Right ventricle myocardium superior (tissue), 1 donor: ENCODE data around the gene FGFR1OP2. TPM values are rescaled to one million over a fixed set of nuclear protein-coding genes. Genes with fewer than 3 reads are reported as not detected.
"Not testable (repeated sequence)": the region's sequence is repeated elsewhere in the genome, so short reads cannot be mapped to it uniquely, and the experiment has no call there.

Source experiments
- ATAC-seq: fragments of 200-7000 bp; cut with Tn5 transposase; one replicate; pipeline ENCODE4 v1.9.1; 2020; ENCODE audit warnings: mild to moderate bottlenecking; ENCODE audit not compliant: poor library complexity
- DNase-seq: peaks from one replicate; pipeline ENCODE4 v3.0.0-alpha.2; 2020
- intact Hi-C: fragments of 100-400 bp; cut with DNase I; formaldehyde crosslinking; loops from one replicate; pipeline ENCODE4 v1.11.2; 2022
- long read RNA-seq: library from polyadenylated mRNA; unstranded; transcript quantifications from one replicate; pipeline ENCODE4 v2.0.0, GENCODE V29; 2021
- total RNA-seq: library from RNA; stranded (reverse); fragmentation: NEBNext Ultra II Directional; extraction: Animal tissue kit (Norgen Biotek cat#: 25700); gene quantifications from one replicate; pipeline ENCODE4 v1.2.1, GENCODE V29; 2021
- donor health status: DM: no; HTN: yes; CAD: no; lungs with severe emphysema.

FGFR1OP2 gene
- total RNA-seq = 30.0 TPM
- long read RNA-seq, transcript FGFR1OP2-202 (6 exons, 2,790 nt) = minor isoform, 20 of 75 reads
- long read RNA-seq, transcript FGFR1OP2-201 (7 exons, 2,924 nt) = major isoform, 41 of 75 reads
- long read RNA-seq, transcript FGFR1OP2-206 (5 exons, 956 nt) = minor isoform, 9 of 75 reads
- long read RNA-seq, partial matches to known transcripts = 0 of 75 reads
- long read RNA-seq, other reads (novel, unspliced or antisense) = 4 of 75 reads

DNA sequence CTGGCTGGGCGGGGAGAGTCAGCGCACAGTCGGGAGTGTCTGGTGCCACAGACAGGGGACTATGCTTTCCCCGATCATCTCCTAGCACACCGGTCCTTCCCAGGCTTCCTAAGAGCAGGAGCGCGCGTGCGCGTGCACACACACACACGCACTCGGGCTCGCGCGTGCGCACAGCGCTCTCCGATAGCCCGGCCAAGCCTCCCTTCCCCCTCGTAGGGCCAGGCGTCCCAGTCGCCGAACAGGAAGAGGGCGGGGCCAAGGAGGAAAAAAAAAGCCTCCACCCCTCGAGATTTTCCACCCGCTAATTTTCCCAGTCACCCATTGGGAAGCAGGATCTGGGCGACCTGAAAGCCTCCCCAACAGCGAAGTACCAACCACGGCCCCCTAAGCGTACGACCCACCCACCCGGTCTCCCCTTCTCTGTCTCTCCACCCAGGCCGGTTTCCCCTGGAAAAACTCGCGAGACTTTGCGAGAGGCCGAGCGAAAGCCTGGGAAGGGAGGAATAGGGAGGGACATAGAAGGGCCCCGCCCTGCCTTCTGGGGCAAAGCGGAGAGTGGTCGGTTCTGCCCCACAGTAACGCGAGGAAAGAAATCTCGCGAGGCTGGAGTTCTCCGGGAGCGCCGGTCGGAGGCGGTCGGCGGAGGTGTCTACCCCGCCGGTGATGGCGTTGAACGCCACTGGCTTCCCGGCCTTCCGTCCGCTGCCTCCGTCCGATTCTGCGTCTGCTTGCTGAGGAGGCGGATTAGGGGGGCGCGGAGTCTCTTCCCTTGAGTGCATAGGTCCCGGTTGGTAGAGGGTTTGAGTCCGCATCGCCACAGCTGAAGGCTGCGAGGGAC, at the start of gene FGFR1OP2, which contains the start of gene INTS13:
Gene FGFR1OP2, plus strand, starts transcription at position 608 of the 838 bp plus-strand sequence. CDS start 15,689 bp downstream, outside the sequence.
Gene INTS13, minus strand, starts transcription at position 119 of the 838 bp plus-strand sequence. CDS start 1,178 bp downstream, outside the sequence.
- ATAC-seq = peak; percentile 98
- DNase-seq = peak; percentile 100
- intact Hi-C loops = loop anchor here (5.0 kb wide), 2 partner anchors 74 to 309 kb away; partner anchors contain the start of gene TM7SF3

DNA sequence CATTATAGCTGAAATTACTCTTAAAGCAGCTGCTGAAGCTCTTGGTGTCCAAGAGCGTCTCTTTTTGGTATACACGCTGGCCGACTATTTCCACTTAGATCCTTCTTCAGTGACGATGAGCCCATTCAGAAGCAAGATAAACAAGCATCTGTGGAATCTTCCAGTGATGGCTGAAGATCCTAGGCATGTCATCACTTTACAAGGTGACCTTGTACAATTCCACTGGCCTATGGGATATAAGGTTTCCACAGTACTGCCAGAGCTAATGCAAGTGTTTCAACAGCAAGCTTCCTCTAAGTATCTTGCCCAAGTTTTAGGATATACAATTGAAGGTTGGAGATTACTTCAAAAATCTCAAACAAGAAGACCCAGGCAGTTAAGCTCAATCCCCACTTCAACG, 47.5 kb upstream of the FGFR1OP2 start:
- ATAC-seq = no peak
- intact Hi-C loops = no loop called here

DNA sequence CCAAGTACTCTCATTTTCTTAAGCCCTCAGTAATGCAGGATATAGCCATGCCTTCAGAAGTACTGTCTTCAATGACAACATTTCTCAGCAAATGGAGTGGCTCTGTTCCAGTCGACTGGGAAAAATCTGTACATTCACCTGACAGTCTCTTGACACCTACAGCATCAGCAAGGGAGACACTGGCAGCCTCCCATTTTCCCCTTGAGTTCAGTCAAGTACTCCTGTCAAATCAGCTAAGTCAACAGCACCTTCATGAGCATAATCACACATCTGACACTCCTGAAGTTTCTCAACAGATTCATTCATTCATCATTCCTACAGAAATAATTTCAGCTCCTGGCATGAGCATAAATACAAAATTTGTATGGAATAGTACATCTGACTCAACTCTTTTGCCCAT, 46.6 kb upstream of the FGFR1OP2 start:
- no peak for ATAC-seq
- DNase-seq = no peak
- intact Hi-C loops = no loop called here

More for the DNA sequence above, 47.5 kb upstream of the FGFR1OP2 start:
- DNase-seq = no peak

GRCh38 chr12:26895672-26896071, 42.6 kb upstream of the FGFR1OP2 start:
- intact Hi-C loops = no loop called here
- ATAC-seq (no peak), DNase-seq (no peak)

DNA sequence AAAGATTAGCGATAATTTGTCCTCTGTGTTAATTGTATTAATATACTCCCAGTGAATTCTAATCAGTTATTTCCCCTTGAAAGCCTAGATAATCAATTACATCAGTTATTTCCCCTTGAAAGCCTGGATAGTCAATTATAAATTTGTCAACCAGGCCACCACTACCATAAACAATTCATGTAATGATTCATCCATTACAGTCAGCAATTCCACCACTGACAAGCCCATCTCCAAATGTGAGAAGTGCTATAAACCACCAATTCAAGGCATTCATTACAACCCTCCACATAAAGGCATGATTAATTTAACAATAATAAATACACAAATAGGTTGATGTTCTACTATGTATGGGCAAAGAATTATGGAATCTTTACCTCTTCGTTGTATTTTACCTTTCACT, 41.4 kb upstream of the FGFR1OP2 start:
- ATAC-seq (no peak), DNase-seq (no peak)
- intact Hi-C loops = no loop called here

- DNase-seq, ATAC-seq: not testable (repeated sequence)
Observed at GRCh38 chr12:26903396-26903795, 34.9 kb upstream of the FGFR1OP2 start.

DNA sequence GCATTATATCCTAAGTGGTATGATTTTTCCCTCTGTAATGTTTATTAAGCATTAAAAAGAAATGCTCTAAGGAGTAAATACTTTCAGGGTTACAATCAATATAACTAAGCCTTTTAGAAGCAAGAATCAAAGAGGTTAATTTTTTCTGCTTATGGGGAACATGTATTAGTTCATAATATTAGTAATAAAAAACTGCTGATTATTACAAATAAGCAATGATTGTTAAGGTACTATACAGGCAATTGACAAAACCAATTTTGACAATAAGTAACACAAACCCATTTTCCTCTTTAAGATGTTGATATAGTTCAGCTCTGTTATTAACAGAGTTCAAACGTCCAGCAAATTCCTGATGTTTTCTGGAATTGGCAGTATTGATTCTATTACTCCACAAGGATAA, 32.2 kb upstream of the FGFR1OP2 start:
- no peak for ATAC-seq
- intact Hi-C loops = no loop called here
- no peak for DNase-seq

More at GRCh38 chr12:26903396-26903795, 34.9 kb upstream of the FGFR1OP2 start:
- intact Hi-C loops = not testable (repeated sequence)

DNA sequence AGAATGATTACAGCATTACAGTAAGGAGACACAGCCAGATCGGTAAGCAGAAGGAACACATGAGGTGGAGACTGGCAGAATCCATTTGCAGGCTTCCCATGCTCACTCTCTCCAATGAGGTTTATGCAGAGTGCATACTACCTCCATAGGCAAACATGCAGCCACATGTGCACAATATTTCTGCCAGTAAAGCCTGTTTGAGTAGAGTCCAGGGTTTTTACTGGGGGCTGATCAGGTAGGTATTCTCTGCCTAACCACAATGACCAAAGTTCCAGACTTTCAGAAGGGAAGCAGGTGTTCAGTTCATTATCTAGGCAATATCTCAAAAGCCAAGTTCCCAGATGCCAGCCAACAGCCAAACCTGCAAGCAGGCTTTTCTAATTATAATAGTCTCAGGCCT, 31.6 kb upstream of the FGFR1OP2 start:
- intact Hi-C loops = no loop called here
- DNase-seq (no peak), ATAC-seq (no peak)

GRCh38 chr12:26918321-26919215, 19.7 kb upstream of the FGFR1OP2 start:
- ATAC-seq = no peak
- no peak for DNase-seq
- intact Hi-C loops = no loop called here

- no peak for DNase-seq
- intact Hi-C loops = no loop called here
- no peak for ATAC-seq
Observed at GRCh38 chr12:26919216-26919555, 19.1 kb upstream of the FGFR1OP2 start.

GRCh38 chr12:26921886-26922285, 16.4 kb upstream of the FGFR1OP2 start:
- intact Hi-C loops = no loop called here
- DNase-seq (no peak), ATAC-seq (no peak)

- ATAC-seq = no peak
- intact Hi-C loops = no loop called here
- DNase-seq = no peak
Observed at GRCh38 chr12:26928661-26929060, 9.6 kb upstream of the FGFR1OP2 start.

DNA sequence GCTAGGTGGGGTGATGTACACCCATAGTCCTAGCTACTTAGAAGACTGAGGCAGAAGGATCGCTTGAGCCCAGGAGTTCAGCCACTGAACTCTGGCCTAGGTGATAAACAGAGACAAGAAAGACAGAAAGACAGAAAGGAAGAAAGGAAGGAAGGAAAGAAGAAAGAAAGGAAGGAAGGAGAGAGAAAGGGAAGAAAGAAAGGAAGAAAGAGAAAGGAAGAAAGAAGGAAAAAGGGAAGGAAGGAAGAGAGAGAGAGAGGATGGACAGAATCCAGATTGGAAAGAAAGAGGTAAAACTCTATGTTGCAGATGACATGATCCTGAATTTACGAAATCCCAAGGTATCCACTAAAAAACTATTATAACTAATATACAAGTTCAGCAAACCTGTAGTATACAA, 8.7 kb upstream of the FGFR1OP2 start:
- ATAC-seq = no peak
- intact Hi-C loops = no loop called here
- DNase-seq = no peak

GRCh38 chr12:26935636-26936378, 2.5 kb upstream of the FGFR1OP2 start:
- ATAC-seq = no peak
- DNase-seq = no peak
- intact Hi-C loops = loop anchor here (5.0 kb wide), 2 partner anchors 76 to 311 kb away; partner anchors contain the start of gene TM7SF3

GRCh38 chr12:26936559-26937442, 1.5 kb upstream of the FGFR1OP2 start:
- ATAC-seq (no peak), DNase-seq (no peak)
- intact Hi-C loops = loop anchor here (5.0 kb wide), 2 partner anchors 76 to 310 kb away; partner anchors contain the start of gene TM7SF3

GRCh38 chr12:26937443-26937862, 817 bp upstream of the FGFR1OP2 start:
- ATAC-seq (no peak), DNase-seq (no peak)
- intact Hi-C loops = loop anchor here (5.0 kb wide), 2 partner anchors 75 to 310 kb away; partner anchors contain the start of gene TM7SF3

GRCh38 chr12:26938701-26939062, 412 bp downstream of the FGFR1OP2 start:
- DNase-seq (no peak), ATAC-seq (peak; percentile 30)
- intact Hi-C loops = loop anchor here (5.0 kb wide), 2 partner anchors 74 to 309 kb away; partner anchors contain the start of gene TM7SF3
